ENCODE data around the gene COMMD3. TPM values are rescaled to one million over a fixed set of nuclear protein-coding genes. Genes with fewer than 3 reads are reported as not detected.
A peak's percentile ranks its signal among the peaks of the same experiment; 100 is the strongest.

Gene COMMD3
- total and polyA plus RNA-seq, 9 of the 15 experiments (the other 6 are each of a cell fraction or from before 2014, with no cell fraction given): 50.7 to 217 (median 80.1) TPM

GRCh38 chr10:22316286-22317075 lies at the start of gene COMMD3 (continued):
- TF ChIP-seq PATZ1 (CRISPR knock-in tag; IDR thresholded peaks at IDR 0.05; ENCODE audit: borderline replicate concordance) (no peak), KHSRP (IDR thresholded peaks at IDR 0.05) (no peak), FOS (IDR thresholded peaks at IDR 0.05; ENCODE audit: extremely low read depth, insufficient read length) (no peak), TFAP4 (CRISPR knock-in tag; IDR thresholded peaks at IDR 0.05; ENCODE audit: borderline replicate concordance) (peak; percentile 96), U2AF2 (optimal IDR thresholded peaks at IDR 0.05; ENCODE audit: low read depth, low read length) (no peak), RFX5 (IDR thresholded peaks at IDR 0.05; ENCODE audit: low read depth, low read length) (no peak), ZNF212 (CRISPR knock-in tag; IDR thresholded peaks at IDR 0.05) (no peak), RCOR1 (IDR thresholded peaks at IDR 0.05; ENCODE audit: borderline replicate concordance in 1 of 2, low read depth in 2 of 2, low read length in 2 of 2) (no peak), TCF3 (CRISPR knock-in tag; IDR thresholded peaks at IDR 0.05) (no peak), USF1 (CRISPR knock-in tag; IDR thresholded peaks at IDR 0.05) (peak; percentile 89), TGIF2 (CRISPR knock-in tag; IDR thresholded peaks at IDR 0.05) (no peak), SAP30 (IDR thresholded peaks at IDR 0.05; ENCODE audit: borderline replicate concordance, insufficient read depth, low read depth, low read length, poor library complexity, severe bottlenecking) (no peak), TAF9B (IDR thresholded peaks at IDR 0.05; ENCODE audit: partially characterized antibody) (peak; percentile 86), ZKSCAN3 (CRISPR knock-in tag; IDR thresholded peaks at IDR 0.05) (no peak), EZH2 (IDR thresholded peaks at IDR 0.05; ENCODE audit: borderline replicate concordance, low read depth, low read length) (no peak), POLR2G (IDR thresholded peaks at IDR 0.05; ENCODE audit: low read depth, low read length) (peak; percentile 94), BMI1 (IDR thresholded peaks at IDR 0.05; ENCODE audit: low read length) (no peak), CTCF (IDR thresholded peaks at IDR 0.05 in 2 of 3, conservative IDR thresholded peaks at IDR 0.05 in 1 of 3; ENCODE audit: insufficient read depth in 2 of 3, low read depth in 1 of 3, low read length in 3 of 3) (no peak), ZNF766 (CRISPR knock-in tag; conservative IDR thresholded peaks at IDR 0.05) (peak; percentile 93), NONO (IDR thresholded peaks at IDR 0.05; ENCODE audit: low read depth in 2 of 2, low read length in 1 of 2) (no peak; a peak in 1 of 4 replicates), POLR2B (IDR thresholded peaks at IDR 0.05; ENCODE audit: low read depth, partially characterized antibody) (peak; percentile 74), BCL6 (CRISPR knock-in tag; IDR thresholded peaks at IDR 0.05) (no peak), ZNF146 (CRISPR knock-in tag; IDR thresholded peaks at IDR 0.05; ENCODE audit: unreplicated experiment) (no peak)

Data from K562 (cell line).